SK-MEL-5 (cell line): Measurements from ENCODE around the gene STOM. TPM values are rescaled to one million over a fixed set of nuclear protein-coding genes. Genes with fewer than 3 reads are reported as not detected.
"Not testable (repeated sequence)": the region's sequence is repeated elsewhere in the genome, so short reads cannot be mapped to it uniquely, and the experiment has no call there.

Source experiments
- DNase-seq: peaks from one replicate; pipeline ENCODE4 v3.0.0-alpha.2; 2016; ENCODE audit warnings: low read depth, low spot score
- in situ Hi-C: cut with HindIII; loops from 2 replicates; pipeline ENCODE4 v1.10.0; 2016; ENCODE audit warnings: low sequenced_read_pairs, high pct_unique_total_duplicates, low pct_unique_long_range_greater_than_20kb
- total RNA-seq: library from RNA; depleted of rRNA; stranded (reverse); fragments of >200 nt; shearing (Covaris generic); gene quantifications from 2 replicates; pipeline ENCODE4 v1.2.3, GENCODE V29; 2014; rRNA removed

STOM gene
- total RNA-seq, 1 experiment from 2014 or later: 517 TPM

DNA sequence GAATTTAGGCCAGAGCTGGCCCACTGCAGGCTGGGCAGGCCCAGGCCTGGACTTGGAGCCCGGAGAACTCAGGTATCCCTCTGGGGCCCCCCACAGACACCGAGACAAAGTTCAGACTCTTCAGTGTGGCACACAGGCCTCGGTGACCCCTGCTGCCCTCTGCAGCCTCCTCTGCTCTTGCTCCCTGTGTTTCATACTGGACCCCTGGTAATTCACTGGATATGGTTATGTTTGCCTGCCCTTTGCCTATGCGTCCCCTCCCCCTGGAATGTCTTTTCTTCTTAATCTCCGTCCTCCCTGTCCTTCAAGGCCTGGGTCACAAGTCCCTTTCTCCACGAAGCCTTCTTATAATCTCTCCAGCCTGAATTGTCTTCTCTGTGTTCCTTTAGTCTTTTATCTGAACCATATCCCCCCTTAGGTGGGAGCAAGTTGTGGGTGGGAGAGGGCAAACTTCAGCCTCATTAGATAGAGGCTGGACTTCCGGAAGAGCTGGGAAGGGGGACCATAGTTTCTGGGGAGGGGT is 72.0 kb downstream of the STOM start:
- DNase-seq: no peak
- in situ Hi-C loops: no loop called here

DNA sequence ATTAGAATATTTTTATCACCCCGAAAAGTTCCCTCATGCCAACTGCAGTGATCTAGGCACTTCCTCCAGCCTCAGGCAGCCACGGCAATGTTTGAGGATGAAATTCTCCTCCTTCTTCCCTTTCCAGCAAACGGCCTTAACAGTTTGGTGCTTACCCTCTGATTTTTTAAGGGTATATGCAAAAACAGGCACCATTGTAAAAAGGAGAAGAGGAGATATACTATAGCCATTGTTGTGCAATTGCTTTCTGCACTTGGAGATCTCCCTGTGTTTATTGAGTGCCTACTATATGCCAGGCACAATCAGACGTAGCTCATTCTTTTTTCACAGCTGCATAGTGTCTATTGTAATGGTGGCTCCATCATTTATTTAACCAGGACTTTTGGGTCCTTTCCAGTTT is 72.7 kb downstream of the STOM start:
- in situ Hi-C loops: no loop called here
- no peak for DNase-seq

DNA sequence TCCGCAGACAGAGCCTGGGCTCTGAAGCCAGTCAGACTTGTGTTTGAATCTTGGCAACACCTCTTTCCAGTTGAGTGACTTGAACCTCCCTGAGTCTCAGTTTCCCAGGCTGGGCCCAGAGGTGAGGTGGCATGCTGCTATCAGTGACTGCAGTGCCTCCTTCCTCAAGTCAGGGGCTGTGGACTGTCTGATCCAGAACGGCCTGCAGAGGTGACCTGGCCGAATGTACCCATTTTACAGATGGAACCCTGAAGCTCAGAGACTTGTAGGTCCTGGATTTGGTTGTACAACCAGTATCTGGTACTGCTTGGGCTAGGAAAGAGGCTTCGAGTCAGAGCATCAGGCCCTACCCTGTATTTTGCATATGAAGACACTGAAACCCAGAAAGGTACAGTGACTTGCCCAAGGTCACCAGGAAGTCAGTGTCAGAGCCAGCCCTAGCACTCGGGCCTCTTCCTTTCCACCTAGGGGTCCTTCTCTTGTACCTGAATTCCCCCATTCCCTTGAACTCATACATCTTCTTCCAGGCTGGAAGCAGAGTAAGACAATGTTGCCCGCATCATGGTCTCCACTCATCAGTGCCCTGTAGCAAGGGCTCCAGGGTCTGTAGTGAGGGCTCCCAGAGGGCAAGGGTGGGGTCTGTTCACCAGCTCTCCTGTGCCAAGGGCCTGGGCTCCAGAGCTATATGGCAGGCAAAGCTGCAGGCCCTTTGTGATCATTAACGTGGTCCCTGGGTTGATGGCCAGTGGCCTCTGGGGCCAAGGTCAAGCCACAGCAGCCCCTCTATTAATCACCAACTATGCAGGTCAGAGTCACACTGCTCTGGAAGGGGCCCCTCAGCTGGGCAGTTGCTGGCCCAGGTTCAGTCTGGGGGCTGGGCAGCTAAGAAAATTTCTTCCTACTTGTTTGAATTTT is 73.6 kb downstream of the STOM start:
- DNase-seq: no peak
- in situ Hi-C loops: no loop called here

DNA sequence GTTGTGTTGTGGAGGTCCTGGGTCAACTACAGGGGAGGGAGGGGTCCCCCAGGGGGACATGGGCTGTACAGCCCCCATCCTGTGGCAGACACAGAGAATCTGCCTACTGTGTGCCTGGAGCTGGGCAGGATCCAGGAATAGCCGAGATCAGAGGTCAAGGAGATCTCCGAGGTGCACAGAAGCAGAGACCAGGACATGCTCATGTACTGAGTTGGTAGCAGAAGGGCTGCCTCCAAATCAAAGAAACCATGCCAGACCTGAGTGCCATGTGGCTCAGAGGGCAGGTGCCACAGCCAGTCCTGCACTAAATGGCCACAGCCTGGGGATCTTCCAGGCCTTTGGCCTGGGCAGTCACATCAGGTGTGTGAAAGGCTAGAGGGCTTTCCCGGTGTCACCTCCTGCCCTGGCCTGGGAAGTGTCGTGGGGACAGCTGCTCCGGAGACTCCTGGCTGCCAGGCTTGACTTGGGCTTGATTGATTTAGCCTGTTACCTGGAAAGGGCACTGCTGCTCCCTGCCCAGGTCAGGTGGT is 74.3 kb downstream of the STOM start:
- in situ Hi-C loops: no loop called here
- DNase-seq: no peak

DNA sequence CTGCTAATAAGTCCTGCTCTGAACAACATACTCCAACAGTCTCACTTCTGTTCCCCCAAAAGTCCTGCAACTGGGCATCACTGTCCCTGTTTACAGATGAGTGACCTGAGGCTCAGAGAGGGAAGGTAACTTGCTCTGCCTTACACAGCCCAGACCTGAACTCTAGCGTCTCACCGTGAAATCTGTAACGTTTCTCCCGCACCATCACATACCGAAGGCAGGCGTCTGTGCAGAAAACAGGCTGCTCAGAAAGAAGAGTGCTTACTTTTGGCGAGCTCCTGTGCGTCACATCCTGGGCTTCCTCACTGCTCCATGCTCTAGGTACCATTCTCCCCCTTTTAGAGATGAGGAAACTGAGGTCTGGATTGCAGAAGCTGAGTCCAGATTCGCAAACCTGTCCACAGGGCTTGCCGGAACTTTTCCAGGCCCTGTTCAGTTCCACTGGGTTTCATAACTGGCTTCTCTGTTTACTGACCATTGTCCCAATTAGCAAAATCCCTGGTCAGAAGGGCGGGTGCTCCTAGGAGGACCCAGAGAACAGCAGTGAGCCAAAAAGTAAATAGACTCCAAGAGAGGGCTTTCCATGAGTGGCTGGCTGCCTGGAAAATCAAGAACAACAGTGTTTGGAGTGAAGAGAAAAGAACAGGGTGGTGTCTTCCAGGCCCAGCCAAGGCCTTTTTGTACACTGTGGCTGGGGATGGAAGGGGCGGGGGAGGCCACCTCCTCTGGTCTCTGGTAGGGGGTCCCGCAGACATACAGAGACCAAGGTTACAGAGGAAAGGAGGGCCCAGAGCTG is 75.0 kb downstream of the STOM start:
- DNase-seq: no peak
- in situ Hi-C loops: no loop called here

DNA sequence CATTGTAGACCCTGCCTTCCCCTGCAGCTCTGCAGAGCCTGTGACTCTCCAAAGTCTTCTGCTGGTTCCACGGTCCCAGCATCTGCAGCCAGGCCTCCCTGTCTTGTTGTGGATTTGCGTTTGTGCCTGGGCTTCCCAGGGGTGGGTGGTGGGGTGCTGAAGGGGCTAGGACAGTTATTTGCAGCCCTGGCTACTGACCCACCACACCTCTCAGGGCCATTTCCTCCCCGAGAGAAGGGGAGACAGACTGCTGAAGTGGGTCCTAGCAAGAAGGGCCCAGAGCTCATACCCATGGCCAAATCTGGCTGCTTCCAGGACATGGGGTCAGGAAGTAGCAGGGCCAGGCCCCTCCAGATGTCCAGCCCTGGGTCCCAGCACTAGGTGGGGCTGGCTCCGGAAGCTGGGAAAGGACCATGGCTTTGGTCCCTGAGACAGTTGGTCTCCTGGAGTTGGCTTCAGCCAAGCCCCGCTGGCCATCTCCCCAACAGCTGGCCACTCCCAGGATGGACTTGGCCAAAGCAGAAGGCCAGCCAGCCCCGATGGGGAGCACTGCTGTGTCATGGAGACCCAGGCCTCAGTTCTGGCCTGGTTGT is 75.8 kb downstream of the STOM start:
- in situ Hi-C loops: no loop called here
- DNase-seq: no peak

DNA sequence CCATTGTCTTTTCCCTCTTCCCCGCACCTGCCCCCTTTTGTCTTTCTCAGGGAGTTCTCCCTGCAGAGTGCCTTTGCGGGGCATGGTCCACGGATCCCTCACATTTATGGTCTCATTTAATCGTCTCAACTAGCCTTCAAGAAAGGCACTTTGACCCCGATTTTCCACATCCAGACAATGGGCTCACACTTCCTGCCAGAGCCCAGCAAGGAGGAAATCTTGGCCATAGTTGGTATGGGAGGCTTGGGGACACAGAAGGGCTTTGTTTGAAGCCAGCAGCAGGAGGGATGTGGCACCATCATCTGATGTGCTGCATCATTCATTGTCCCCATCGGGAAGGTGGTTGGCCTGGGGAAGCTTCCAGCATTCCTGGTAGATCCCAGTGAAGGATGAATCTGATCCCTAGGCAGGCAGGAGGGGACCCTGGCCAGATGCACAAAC is 77.2 kb downstream of the STOM start:
- in situ Hi-C loops: no loop called here
- peak; percentile 87 for DNase-seq

DNA sequence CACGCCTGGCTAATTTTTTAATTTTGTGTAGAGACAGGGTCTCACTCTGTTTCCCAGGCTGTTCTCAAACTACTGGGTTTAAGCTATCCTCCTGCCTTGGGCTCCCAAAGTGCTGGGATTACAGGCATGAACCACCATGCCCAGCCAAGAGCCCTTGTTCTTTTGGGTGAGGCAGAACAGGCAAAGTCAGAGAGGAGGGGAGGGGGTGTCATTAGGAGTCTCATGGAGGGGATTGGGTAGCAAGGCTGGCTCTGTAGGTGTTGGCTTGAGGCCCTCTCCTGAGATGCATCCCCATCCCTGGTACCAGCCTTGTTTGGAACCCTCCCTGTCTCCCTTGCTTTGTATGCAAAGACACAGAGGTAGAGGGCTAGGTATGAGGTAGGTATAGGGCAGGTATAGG is 78.0 kb downstream of the STOM start:
- in situ Hi-C loops: no loop called here
- no peak for DNase-seq

DNA sequence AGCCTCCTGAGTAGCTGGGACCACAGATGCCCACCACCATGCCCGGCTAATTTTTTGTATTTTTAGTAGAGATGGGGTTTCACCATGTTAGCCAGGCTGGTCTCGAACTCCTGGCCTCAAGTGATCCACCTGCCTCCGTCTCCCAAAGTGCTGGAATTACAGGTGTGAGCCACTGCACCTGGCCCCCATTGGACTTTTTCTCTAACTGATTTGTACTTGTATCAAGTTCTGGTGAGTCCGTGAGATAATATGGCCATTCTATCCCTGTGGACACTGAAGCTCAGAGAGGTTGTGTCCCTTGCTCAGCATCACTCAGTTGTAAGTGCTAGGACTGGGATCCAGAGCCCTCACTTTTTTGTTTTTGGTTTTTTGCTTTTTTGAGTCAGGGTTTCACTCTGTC is 78.5 kb downstream of the STOM start:
- DNase-seq, in situ Hi-C loops: not testable (repeated sequence)

DNA sequence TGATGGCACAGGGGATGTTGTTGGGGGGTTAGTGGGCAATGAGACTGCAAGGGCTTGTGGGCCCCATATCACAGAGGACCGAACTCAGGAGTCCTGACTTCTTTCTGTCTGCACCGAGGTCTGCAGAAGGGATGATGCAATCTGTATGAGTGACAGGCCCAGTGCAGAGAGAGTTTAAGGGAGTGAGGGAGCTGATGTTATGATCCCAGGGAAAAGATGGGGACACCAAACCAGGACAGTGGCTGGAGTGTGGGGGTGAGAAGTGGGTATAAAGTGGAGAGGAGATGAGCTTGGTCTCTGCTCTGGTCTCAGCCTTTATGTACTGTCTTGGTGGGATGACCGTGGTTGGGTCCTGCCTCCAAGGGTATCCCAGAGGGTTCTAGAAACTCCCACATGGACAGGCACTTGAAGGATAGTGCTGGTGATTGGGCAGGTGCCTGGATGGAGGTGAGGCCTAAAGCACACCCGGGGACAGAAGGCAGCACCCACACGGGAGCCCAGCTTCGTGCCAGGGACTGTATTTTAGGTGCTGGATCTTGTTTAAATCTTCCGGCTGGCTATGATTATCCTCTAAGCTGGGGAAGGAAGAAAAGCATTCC is 80.2 kb downstream of the STOM start:
- in situ Hi-C loops: no loop called here
- DNase-seq: no peak

DNA sequence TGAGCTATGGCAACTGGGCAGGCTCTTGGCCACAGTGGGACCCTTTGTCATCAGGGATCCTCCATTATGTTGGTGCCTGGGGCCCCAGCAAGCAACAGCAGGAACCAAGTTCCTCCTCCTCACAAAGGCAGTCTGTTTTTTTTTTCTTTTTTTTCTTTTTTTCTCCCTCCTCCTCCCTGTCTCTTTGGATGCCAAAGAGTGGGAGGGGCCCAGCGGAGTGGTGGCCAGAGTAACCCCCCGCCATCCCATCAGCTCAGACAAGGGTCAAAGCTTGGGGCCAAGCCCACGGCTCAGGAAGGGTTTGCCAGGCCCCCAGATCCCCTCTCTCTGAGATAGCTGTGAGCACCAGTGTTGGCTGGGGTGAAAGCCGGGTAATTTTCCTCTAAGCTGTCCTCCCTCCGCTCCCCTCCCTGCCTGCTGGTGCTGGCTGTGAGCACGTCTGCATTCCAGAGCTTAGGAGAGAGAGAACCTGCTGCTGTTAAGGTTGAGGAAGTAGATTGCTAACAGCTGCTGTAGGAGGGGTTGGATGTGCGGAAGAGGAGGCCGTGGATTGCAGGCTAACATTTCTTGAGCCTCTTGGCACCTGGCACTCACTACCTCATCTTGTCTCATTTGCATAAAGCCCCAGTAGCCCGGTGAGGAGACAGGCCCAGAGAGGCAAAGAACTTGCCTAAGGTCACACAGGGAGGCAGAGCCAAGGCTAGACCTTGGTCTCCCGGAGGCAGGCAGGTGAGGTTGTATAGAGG is 80.9 kb downstream of the STOM start:
- in situ Hi-C loops: no loop called here
- peak; percentile 68 for DNase-seq

Other genes with a start within 250 kb of the STOM start
- gene RAB14, start 168.4 kb downstream of the STOM start, total RNA-seq: 29.8 and 33.7 TPM in 2 replicates
- 343 and 358 TPM in 2 replicates for gene GSN, start 102.1 kb downstream of the STOM start, total RNA-seq
- not detected in 2 replicates for gene GGTA1, start 129.6 kb upstream of the STOM start, total RNA-seq